Epidermal melanocyte (primary cell): ENCODE data around the gene NCCRP1.
A peak's percentile ranks its signal among the peaks of the same experiment; 100 is the strongest.

Experiments used
- DNase-seq: peaks from one replicate; pipeline ENCODE4 v3.0.0; 2011; ENCODE audit warnings: low spot score; ENCODE audit not compliant: insufficient read length

Gene NCCRP1

GRCh38 chr19:39179754-39180153, 17.0 kb upstream of the NCCRP1 start:
- DNase-seq, result no peak

DNA sequence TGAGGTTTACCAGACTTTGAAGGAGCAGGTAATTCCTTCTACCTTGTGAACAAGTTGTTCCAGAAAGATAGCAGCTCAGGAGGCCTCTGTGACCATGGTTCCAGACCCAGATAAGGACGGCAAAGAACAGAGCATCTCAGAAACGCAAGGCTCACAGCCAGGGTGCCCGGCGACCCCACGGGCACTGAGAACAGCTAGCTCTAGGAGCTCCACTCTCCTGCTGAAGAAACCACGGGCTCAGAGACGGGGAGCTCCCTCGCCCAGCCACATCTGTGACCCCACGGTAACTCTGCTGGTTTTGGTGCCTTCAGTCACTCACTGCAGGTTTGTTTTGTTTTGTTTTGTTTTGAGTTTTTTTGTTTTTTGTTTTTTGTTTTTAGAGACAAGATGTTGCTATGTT, 16.0 kb upstream of the NCCRP1 start:
- DNase-seq, result no peak

DNA sequence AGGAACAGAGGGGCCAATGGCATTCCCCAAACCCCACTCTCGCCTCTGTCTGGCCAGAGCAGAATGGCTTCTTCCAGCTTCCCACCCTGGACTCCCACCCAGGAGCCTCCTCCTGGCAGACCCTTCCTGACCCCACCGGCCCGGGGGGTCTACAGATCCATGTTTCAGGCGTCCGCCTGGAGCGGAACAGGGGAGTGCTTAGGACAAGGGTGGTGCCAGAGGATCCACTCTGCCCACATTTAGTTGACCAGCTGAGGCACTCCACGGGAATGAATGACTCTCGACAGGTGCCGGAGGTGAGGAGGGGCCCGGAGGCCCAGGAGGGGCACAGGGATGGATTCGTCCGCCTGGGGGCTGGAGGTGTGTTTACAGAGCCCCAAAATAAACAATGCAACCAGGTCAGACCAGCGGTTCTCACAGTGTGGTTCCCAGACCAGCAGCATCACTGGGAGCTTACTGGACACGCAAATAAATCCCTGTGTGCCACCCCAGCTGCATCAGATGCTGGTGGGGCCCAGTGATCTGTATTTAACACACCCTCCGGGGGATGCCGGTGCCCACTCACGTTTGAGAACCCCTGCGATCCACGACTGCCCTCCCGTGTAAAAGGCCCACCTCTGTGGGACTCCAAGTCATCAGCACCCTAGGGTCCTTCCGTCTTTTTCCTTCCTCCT, 15.1 kb upstream of the NCCRP1 start:
- DNase-seq, result no peak

DNA sequence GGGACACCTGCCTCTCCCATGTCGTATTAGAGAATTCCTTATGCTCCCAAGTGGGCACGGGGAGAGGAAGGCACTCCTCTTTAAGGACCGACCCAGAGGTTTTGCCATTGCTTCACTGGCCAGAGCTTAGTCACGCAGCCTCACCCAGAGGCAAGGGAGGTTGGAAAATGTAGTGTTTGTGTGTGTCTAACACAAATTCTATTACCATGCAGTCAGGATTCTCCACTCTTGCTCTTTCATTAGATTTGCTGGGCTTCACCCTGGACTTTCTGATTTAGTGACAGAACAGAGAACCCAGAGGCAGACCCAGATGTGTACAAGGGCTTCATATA, 14.6 kb upstream of the NCCRP1 start:
- no peak for DNase-seq

GRCh38 chr19:39183104-39183503, 13.7 kb upstream of the NCCRP1 start:
- DNase-seq, result no peak

GRCh38 chr19:39186391-39186790, 10.4 kb upstream of the NCCRP1 start:
- no peak for DNase-seq

- no peak for DNase-seq
Measured at GRCh38 chr19:39187552-39187943, 9.2 kb upstream of the NCCRP1 start.

DNA sequence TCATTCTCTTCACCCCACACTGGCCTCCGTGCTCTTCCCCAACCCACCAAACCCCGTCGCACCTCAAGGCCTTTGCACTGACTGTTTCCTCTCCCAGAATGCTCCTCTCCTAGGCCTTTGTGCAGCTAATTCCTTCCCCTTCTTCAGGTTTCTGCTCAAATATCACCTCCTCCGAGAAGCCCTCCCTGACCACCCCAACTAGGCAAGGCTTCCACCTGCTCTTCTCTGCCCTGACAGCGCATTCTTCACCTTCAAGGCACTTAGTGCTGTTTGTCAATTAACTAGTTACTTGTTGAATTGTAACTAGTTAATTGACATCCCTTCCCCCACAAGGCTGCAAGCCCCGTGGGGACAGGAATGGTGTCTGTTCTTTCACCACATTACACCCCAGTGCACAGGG, 7.8 kb upstream of the NCCRP1 start:
- no peak for DNase-seq

- DNase-seq, result no peak
Measured at GRCh38 chr19:39190768-39191167, 6.0 kb upstream of the NCCRP1 start.

DNA sequence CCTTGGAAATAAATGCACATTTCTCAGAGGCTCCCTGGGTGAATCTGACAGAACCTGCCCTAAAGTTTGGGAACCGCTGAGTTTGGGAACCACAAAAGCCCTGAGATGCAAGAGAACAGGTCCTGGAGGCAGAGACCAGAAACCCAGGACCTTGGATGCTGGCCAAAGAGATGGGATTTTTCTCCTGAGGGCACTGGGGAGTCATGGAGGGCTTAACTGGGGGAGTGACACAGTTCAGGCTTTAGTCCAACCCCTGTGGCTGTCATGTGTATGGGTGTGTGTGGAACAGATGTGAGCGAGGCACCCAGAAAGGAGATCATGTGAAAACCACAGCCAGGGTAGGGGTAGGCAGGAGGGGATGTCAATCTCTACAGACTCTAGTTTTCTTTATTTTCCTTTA, 3.9 kb upstream of the NCCRP1 start:
- no peak for DNase-seq

DNA sequence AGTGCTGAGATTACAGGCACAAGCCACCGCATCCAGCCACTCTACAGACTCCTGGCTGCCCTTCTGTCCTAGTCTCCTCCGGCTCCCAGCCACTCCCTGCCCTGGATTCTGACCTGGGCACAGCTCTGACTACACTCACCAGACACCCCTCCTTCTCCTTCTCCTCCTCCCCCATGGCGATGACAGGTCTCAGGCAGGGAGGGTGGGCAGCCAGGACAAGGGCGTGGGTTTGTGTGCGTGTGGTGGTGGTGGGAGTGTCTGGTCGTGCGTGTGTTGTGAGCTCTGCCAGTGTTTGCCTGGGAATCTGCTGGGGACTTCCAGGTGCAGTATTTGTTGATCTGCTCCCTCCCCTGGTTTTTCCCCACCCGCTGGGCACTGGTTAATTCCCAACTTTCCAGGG, 3.0 kb upstream of the NCCRP1 start:
- DNase-seq, result no peak

GRCh38 chr19:39194832-39195542, 1.8 kb upstream of the NCCRP1 start:
- DNase-seq, result no peak

DNA sequence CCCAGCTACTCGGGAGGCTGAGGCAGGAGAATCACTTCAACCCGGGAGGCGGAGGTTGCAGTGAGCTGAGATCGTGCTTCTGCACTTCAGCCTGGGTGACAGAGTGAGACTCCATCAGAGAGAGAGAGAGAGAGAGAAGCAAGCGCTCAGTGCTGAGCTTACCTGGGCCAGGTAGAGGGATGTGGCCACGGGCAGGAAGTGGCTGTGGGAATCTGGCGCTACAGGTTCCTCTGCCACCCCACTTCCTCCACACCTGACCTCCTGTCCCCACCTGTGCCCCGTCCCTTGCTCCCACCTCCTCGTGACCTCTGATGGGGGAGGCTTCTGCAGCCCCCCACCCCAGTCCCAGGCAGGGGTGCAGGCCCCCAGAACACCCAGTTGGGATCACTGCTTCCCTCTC, 1.0 kb upstream of the NCCRP1 start:
- DNase-seq, result no peak

DNA sequence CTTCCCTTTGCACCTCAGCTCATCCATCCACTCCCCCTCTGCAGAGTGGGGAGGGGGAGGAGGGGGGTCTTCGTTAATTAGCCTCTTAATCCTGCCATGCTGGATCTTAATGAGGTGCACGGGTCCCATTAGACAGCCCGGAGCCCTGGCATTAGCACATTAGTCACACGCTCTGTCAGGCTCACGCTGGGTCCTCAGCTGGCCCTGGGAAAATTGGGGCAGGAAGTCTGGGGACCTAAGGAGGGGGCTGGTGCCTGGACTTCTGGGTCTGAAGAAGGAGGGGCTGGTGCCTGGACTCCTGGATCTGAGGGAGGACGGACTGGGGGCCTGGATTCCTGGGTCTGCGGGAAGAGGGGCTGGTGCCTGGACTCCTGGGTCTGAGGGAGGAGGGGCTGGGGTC, 444 bp upstream of the NCCRP1 start:
- no peak for DNase-seq

DNA sequence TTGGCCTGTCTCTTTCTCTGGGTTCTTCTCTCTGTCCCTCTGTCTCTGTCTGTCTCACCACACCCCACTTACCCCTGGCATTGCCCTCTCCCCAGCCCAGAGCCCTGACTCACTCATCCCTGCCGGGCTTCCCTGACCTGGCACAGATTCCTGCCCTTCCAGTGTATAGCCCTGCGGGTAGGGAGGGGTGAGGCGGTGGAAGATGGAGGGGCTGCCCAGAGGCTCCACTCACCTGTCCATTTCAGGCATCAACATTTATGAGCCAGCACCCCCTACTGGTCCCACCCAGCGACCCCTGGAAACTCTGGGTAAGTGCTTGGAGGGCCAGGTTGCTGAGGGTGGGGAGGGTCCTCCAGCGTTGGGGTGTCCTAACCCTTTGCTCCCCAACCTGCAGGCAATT, 1.0 kb downstream of the NCCRP1 start:
- no peak for DNase-seq

DNA sequence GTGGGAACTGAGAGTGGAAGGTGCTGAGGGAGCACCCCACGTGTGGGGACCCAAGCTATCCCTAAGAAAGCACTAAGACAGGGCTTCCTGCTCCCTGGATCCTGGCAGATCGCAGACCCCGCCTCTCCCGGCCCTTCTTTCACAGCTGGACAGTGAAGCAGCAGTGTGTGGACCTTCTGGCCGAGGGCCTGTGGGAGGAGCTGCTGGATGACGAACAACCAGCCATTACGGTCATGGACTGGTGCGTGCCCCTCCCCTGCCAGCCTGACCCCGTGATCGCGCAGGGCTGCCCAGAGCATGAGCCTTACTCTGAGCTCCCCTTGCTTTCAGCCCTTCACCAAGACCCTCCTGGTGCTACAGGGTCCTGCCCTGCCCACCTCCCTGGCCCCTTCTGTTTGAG, 2.3 kb downstream of the NCCRP1 start:
- peak; percentile 84 for DNase-seq

DNA sequence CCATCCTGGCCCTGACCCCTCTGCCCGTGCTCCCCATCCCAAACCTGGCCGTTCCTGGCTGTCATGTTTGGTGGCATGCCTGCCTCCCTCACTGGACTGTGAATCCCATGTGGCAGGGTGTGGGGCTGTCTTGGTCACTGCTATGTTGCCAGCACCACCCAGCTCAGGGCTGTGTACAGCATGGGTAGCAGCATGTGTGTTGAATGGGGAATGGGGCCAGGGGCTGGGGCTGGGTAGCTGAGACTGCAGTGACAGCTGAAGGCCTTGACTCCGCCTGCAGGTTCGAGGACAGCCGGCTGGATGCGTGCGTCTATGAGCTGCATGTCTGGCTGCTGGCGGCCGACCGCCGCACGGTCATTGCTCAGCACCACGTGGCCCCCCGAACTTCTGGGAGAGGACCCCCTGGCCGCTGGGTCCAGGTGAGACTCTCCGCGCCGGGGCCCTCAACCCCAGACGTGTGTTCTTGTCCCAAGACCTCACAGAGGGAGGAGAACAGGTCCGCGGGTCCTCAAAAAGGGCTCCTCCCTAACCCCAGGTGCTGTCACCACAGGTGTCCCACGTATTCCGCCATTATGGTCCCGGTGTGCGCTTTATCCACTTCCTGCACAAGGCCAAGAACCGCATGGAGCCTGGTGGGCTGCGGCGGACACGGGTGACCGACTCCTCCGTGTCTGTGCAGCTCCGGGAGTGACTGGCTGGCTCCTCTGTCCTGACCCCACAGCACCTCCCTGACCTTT, 3.5 kb downstream of the NCCRP1 start:
- no peak for DNase-seq

GRCh38 chr19:39200803-39201115, 4.0 kb downstream of the NCCRP1 start:
- DNase-seq, result no peak

DNA sequence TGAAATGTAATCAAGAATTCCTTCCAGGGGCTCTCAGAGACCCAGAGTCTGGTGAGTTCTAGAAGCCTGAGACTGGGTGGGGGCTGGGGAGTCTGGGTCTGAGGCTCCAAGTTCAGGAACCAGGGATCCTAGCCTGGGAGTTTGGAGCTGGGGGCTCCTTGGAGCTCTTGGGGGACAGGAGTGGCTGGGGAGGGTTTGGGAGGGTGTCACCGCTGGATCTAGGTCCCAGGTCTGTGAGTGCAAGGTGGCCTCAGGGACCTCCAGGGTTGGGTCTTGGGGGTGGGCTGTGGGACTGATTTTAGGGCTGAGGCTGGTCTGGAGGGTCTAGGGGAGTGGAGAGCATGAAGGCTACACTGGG, 6.2 kb downstream of the NCCRP1 start:
- DNase-seq, result no peak

DNA sequence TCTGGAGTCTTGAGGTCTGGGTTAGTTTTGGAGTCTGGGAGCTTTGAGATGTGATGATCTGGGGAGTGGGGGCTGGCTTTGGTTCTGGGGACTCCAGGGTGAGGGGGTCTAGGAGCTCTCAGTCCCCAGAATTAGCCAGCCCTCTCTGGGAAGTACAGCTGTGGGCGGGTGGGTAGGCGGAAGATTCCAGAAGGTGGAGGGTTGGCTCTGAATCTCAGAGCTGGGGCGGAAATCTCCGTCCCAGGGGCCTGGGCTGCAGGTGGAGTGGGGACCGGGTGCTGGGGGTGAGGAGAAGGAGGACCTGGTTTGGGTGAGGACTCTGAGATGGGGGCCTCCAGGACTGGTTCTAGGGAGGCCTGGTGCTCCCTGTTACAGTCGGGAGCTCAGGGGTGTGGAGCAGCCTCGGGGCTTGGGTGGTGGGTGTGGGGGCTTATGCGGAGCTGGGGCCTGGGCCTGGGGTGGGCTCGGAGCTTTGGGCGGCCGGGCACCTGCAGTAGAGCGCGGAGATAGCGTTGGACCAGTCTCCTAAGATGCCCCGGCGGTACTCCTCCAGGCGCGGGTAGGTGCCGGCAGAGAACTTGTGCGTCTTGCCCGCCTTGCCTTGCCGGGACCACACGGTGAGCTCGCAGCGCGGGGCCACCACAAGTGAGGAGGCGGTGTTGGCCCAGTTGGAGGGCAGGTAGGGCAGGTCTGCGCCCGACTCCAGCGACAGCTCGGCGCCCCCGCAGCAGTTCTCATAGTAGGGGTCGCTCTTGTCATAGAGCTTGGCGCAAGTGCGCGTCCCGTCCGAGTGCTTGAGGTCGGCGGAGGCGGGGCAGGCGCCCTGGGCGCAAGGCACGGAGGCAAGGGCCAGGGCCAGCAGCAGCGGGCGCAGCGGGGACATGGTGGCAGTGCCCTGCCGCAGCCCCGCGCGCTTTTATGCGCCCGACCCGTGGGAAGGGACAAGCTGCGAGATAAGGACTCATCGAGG, 6.9 kb downstream of the NCCRP1 start, which contains the start of gene SYCN:
Gene SYCN (minus strand): TSS at position 892 of the 970 bp plus-strand sequence. CDS start 9 bp downstream, at position 883.
- DNase-seq, result no peak

- no peak for DNase-seq
Measured at GRCh38 chr19:39205449-39205764, 8.6 kb downstream of the NCCRP1 start.

- DNase-seq, result no peak
Measured at GRCh38 chr19:39206122-39206521, 9.4 kb downstream of the NCCRP1 start.
